Common myeloid progenitor, CD34-positive (primary cell): ENCODE results near the gene BTK.

ENCODE experiments used
- CTCF ChIA-PET: fragments of 350-600 bp; sonication (Branson Sonifier 250); formaldehyde crosslinking; loops from one replicate; lab custom pipeline; 2021; ENCODE audit warnings: antibody characterized with exemption; lab: Charles Lee
- POLR2A ChIA-PET: fragments of 350-600 bp; sonication (Branson Sonifier 250); formaldehyde crosslinking; loops from one replicate; lab custom pipeline; 2021; ENCODE audit warnings: antibody characterized with exemption; lab: Charles Lee
- DNase-seq, 3 donors: peaks; one replicate each; pipeline versions ENCODE4 v3.0.0 to v3.0.0-alpha.2; 2013
- H3K27ac ChIP-seq, 2 experiments: 1 replicate in 1 of 2; 2 replicates in 1 of 2; pipeline ENCODE4 v1.7.0; 2013; ENCODE audit warnings: inconsistent platforms in 2 of 2, low read length in 2 of 2, mild to moderate bottlenecking in 2 of 2, low read depth in 1 of 2, moderate library complexity in 1 of 2; ENCODE audit not compliant: severe bottlenecking in 2 of 2, insufficient read depth in 1 of 2, poor library complexity in 1 of 2
- H3K27me3 ChIP-seq, 5 experiments: replicated peaks in 2 of 5; 1 replicate in 3 of 5; 2 replicates in 2 of 5; pipeline versions ENCODE4 v1.6.1 to v1.7.0; 2013; ENCODE audit warnings: low read length in 4 of 5, mild to moderate bottlenecking in 2 of 5, moderate library complexity in 2 of 5, inconsistent platforms in 1 of 5; ENCODE audit not compliant: insufficient read depth in 5 of 5, control insufficient read depth in 4 of 5
- H3K36me3 ChIP-seq, 4 experiments: 1 replicate in 2 of 4; 2 replicates in 2 of 4; pipeline versions ENCODE4 v1.6.1 to v1.7.0; 2013; ENCODE audit warnings: low read length in 3 of 4, control low read depth in 1 of 4, mild to moderate bottlenecking in 1 of 4; ENCODE audit not compliant: control insufficient read depth in 4 of 4, insufficient read depth in 4 of 4
- H3K4me1 ChIP-seq, 4 experiments: 1 replicate in 3 of 4; 2 replicates in 1 of 4; pipeline versions ENCODE4 v1.6.1 to v1.7.1; 2013; ENCODE audit warnings: low read length in 3 of 4, mild to moderate bottlenecking in 3 of 4, control low read depth in 1 of 4, inconsistent platforms in 1 of 4, moderate library complexity in 1 of 4; ENCODE audit not compliant: control insufficient read depth in 4 of 4, insufficient read depth in 4 of 4; ENCODE audit errors: control extremely low read depth in 1 of 4
- H3K4me3 ChIP-seq, 7 experiments: 1 replicate in 4 of 7; 2 replicates in 3 of 7; pipeline versions ENCODE4 v1.5.1 to v1.7.0; 2013; ENCODE audit warnings: mild to moderate bottlenecking in 7 of 7, low read length in 6 of 7, moderate library complexity in 6 of 7, inconsistent platforms in 2 of 7, low read depth in 2 of 7, control low read depth in 1 of 7; ENCODE audit not compliant: insufficient read depth in 4 of 7, control insufficient read depth in 1 of 7; ENCODE audit errors: extremely low read depth in 1 of 7
- H3K9me3 ChIP-seq, 5 experiments: 1 replicate in 4 of 5; 2 replicates in 1 of 5; pipeline versions ENCODE4 v1.6.1 to v1.7.1; 2013; ENCODE audit warnings: low read length in 4 of 5, mild to moderate bottlenecking in 2 of 5, inconsistent platforms in 1 of 5, low read depth in 1 of 5, moderate library complexity in 1 of 5; ENCODE audit not compliant: control insufficient read depth in 4 of 5, insufficient read depth in 2 of 5; ENCODE audit errors: control extremely low read depth in 1 of 5
- WGBS: methylation state at CpG from one replicate; pipeline ENCODE4 v1.1.5; 2013; ENCODE audit not compliant: insufficient coverage; 5-methylcytosine and 5-hydroxymethylcytosine counted together

BTK gene

DNA sequence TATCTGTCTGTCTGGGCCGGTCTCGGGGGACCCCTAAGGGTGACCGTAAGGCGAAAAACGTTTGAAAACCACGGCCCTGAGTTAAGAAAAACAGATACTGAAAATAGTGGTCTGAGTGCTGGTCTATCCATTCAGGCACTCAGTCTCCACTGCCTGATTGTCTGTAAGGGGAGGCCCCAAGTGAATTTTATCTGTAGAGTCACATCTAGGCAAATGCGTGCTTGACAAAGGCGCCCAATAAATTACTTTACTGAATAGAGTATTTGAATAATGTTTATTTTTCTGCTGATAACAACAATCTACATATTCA is 22.5 kb upstream of the BTK start:
- POLR2A ChIA-PET: no interaction called here

GRCh38 chrX:101407748-101408531 is 21.9 kb upstream of the BTK start, which contains the start of the genes GLA and HNRNPH2:
Gene GLA, minus strand, starts transcription at chrX:101407925. Its CDS starts 22 bp downstream, at chrX:101407903.
Gene HNRNPH2, plus strand, starts transcription at chrX:101408222. Its CDS starts 3,767 bp downstream, at chrX:101411989.
- H3K27ac ChIP-seq: peak within 1 kb of the TSS; percentile 96 to 98
- WGBS: 16% methylated on average over 31 of the region's 47 CpGs
- peaks cover 0 to 3% (median 0%) of the 10 kb centered on the region in 5 experiments for H3K9me3 ChIP-seq
- peak within 1 kb of the TSS; percentile 68 to 96 (median 79) for H3K4me3 ChIP-seq
- DNase-seq: peak; percentile 97 to 99 (median 99)
- CTCF ChIA-PET: no interaction called here
- H3K27me3 ChIP-seq: no peaks in the 10 kb centered on the region
- H3K4me1 ChIP-seq: peaks cover 0 to 28% (median 12%) of the 10 kb centered on the region in 4 experiments
- POLR2A ChIA-PET: interaction anchor here (0.9 to 1.0 kb wide), 2 partner anchors 10 to 17 kb away, joined by 5 to 7 read pairs; partner anchors contain the start of gene RPL36A
- H3K36me3 ChIP-seq: peaks cover 0 to 18% (median 6%) of the 10 kb centered on the region in 4 experiments

More for the DNA sequence above, 22.5 kb upstream of the BTK start:
- Histone ChIP-seq H3K36me3 (peaks cover 0 to 17% (median 6%) of the 10 kb centered on the region in 4 experiments), H3K4me1 (peaks cover 0 to 28% (median 12%) of the 10 kb centered on the region in 4 experiments), H3K27ac (peak overlapping the region; percentile 96 to 98), H3K27me3 (no peaks in the 10 kb centered on the region), H3K9me3 (peaks cover 0 to 3% (median 0%) of the 10 kb centered on the region in 5 experiments), H3K4me3 (peak overlapping the region; percentile 31 to 96 (median 71))
- DNase-seq: no peak
- WGBS: 30% methylated on average over 5 of the region's 8 CpGs
- CTCF ChIA-PET: no interaction called here

DNA sequence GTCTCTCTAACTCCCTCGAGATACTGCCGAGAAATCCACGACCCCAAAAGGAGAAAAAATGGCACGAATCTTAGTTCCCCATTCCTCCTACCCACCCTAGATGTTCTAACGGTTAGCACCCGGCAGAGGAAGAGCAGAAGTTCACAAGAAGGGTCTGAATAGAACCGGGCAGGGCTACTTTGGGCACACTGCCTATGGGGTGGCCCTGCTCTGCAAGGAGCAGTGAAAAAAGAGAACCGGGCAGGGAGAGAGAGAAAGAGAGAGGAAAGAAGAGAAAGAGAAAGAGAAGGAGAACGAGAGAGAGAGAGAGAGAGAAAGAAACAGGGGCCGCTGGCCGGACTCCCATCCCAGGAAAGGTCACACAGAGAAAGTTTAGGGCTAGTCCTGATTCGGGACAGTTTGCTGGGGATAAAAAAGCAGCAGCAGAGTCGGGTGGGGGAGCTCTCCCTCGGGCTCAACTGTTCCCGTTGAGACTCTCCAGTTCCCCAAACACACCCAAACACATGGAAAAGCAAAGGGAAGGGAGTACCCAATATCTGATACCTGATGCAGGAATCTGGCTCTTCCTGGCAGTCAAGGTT is 21.3 kb upstream of the BTK start:
- CTCF ChIA-PET: no interaction called here

GRCh38 chrX:101399825-101400224 is 13.8 kb upstream of the BTK start:
- H3K4me3 ChIP-seq: no peak overlapping the region
- H3K27ac ChIP-seq: no peak overlapping the region
- H3K27me3 ChIP-seq: no peaks in the 10 kb centered on the region
- ChIA-PET POLR2A (no interaction called here), CTCF (interaction anchor here (0.7 kb wide), 1 partner anchor 409 kb away, joined by 3 read pairs; no protein-coding TSS in a partner anchor)
- no peaks in the 10 kb centered on the region for H3K9me3 ChIP-seq
- WGBS: 83% methylated on average over 3 of the region's 4 CpGs
- peaks cover 2 to 26% (median 19%) of the 10 kb centered on the region in 4 experiments for H3K36me3 ChIP-seq
- no peaks in the 10 kb centered on the region for H3K4me1 ChIP-seq
- DNase-seq: no peak

More for the DNA sequence above, 21.3 kb upstream of the BTK start:
- H3K27ac ChIP-seq: peak overlapping the region; percentile 96 to 98
- peaks cover 0 to 28% (median 12%) of the 10 kb centered on the region in 4 experiments for H3K4me1 ChIP-seq
- H3K4me3 ChIP-seq: peak overlapping the region; percentile 68 to 96 (median 79)
- peaks cover 0 to 3% (median 0%) of the 10 kb centered on the region in 5 experiments for H3K9me3 ChIP-seq
- POLR2A ChIA-PET: interaction anchor here (0.9 to 1.0 kb wide), 2 partner anchors 11 to 16 kb away, joined by 5 to 7 read pairs; partner anchors contain the start of gene RPL36A
- H3K36me3 ChIP-seq: peaks cover 0 to 11% (median 4%) of the 10 kb centered on the region in 4 experiments
- peak in 2 of 3 donors; percentile 63 to 68 for DNase-seq
- 39% methylated on average over 9 of the region's 15 CpGs for WGBS
- H3K27me3 ChIP-seq: no peaks in the 10 kb centered on the region

DNA sequence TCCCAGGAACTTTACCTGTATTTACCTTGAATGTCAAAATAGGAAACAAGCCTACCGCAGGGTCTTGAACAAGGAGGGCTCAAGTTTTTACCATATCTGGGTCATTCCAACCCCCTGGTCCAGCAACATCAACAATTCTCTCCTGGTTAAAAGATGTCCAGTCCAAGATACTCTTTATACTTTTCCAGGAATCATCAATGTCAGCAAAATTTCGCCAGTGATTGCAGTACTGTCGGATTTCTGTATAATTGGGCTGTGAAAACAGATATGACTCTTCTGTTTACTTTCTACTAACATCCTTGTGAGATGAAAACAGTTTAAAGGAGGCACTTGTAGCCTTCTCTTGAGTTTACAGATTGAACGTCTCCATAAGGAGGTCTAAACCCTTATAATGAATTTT is 12.7 kb upstream of the BTK start:
- Histone ChIP-seq H3K27me3 (no peaks in the 10 kb centered on the region), H3K4me1 (no peaks in the 10 kb centered on the region), H3K9me3 (no peaks in the 10 kb centered on the region), H3K4me3 (no peak overlapping the region), H3K36me3 (peaks cover 2 to 24% (median 20%) of the 10 kb centered on the region in 4 experiments), H3K27ac (no peak overlapping the region)
- no peak for DNase-seq
- POLR2A ChIA-PET: no interaction called here
- CTCF ChIA-PET: no interaction called here
- 100% methylated on average over 1 of the region's 4 CpGs for WGBS

GRCh38 chrX:101397779-101398178 is 11.8 kb upstream of the BTK start:
- no peak overlapping the region for H3K27ac ChIP-seq
- 55% methylated on average over 2 of the region's 4 CpGs for whole genome bisulfite sequencing
- CTCF ChIA-PET: no interaction called here
- H3K36me3 ChIP-seq: peaks cover 2 to 21% (median 19%) of the 10 kb centered on the region in 4 experiments
- POLR2A ChIA-PET: no interaction called here
- no peaks in the 10 kb centered on the region for H3K27me3 ChIP-seq
- no peak for DNase-seq
- H3K4me3 ChIP-seq: no peak overlapping the region
- no peaks in the 10 kb centered on the region for H3K9me3 ChIP-seq
- H3K4me1 ChIP-seq: no peaks in the 10 kb centered on the region
